Globus pallidus (tissue), 1 donor: ENCODE results near the gene OR10H4.
"Not testable (repeated sequence)": the region's sequence is repeated elsewhere in the genome, so short reads cannot be mapped to it uniquely, and the experiment has no call there.

Experiments used
- DNase-seq: peaks from one replicate; pipeline ENCODE4 v3.0.0-alpha.2; 2015; ENCODE audit warnings: low spot score

OR10H4 gene

GRCh38 chr19:15944401-15944800 lies 4.4 kb upstream of the OR10H4 start:
- no peak for DNase-seq

GRCh38 chr19:15945301-15945700 lies 3.5 kb upstream of the OR10H4 start:
- DNase-seq = no peak

- DNase-seq = no peak
These were observed 6.0 kb downstream of the OR10H4 start for GRCh38 chr19:15954820-15955219.

DNA sequence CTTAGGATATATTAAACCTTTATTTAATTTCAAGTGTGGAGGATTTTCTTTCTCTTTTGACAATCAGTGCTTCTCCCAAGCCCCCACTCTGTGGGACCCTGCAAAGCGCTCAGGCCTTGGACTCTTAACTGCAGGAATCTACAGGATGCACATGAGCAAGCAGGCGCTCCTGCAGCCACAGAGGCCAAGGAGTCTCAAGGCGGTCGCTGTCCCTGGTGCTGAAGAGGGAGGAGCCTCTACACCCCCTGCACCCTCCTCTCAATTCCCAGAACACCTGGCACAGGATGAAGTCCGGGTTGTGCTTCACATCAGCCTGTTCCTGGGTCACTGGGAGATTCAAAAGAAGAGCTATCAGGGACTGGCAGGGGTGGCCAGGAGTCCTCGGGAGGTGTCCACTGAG lies 13.5 kb downstream of the OR10H4 start:
- DNase-seq = no peak

GRCh38 chr19:15964231-15964630 lies 15.4 kb downstream of the OR10H4 start:
- no peak for DNase-seq

GRCh38 chr19:15971224-15971780 lies 22.5 kb downstream of the OR10H4 start:
- no peak for DNase-seq

GRCh38 chr19:15972043-15972442 lies 23.2 kb downstream of the OR10H4 start:
- not testable (repeated sequence) for DNase-seq

DNA sequence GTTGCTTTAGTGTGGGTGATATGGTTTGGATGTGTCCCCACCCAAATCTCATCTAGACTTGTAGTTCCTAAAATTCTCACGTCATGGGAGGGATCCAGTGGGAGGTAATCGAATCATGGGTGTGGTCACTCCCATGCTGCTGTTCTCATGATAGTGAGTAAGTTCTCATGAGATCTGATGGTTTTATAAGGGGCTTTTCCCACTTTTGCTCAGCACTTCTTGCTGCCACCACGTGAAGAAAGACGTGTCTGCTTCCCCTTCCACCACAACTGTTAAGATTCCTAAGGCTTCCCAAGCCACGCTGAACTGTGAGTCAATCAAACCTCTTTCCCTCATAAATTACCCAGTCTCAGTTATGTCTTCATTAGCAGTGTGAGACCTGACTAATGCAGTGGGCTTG lies 26.0 kb downstream of the OR10H4 start:
- DNase-seq = no peak

- no peak for DNase-seq
These were observed 28.3 kb downstream of the OR10H4 start for GRCh38 chr19:15976836-15977689.

GRCh38 chr19:15977690-15978089 lies 28.9 kb downstream of the OR10H4 start:
- no peak for DNase-seq

DNA sequence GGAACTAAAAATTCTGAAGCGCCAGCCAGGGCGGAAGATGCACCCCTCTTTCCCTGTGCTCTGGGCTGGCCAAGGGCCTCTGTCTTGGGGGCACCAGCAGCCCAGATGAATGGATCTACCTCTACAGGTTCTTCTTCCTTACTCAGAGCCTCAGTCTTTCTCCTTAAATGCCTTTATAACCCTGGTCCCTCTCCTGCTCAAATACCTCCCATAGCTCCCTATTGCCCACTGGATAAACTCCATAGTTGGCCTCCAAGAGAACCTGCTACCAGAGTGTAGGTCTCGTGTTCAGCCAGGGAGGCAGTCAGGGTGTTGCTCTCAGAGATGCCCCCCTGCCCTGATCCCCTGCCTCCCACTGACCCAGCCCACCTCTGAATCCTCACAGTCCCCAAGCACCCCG lies 30.5 kb downstream of the OR10H4 start:
- DNase-seq = no peak

DNA sequence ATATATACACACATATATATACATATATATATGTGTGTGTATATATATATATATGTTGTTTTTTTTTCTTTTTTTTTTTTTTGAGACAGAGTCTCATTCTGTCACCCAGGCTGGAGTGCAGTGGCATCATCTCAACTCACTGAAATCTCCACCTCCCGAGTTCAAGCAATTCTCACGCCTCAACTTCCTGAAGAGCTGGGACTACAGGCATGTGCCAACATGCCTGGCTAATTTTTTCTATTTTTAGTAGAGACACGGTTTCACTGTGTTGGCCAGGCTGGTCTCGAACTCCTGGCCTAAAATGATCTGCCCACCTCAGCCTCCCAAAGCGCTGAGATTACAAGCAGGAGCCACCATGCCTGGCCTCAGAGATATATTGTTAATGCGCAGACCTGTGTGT lies 37.0 kb downstream of the OR10H4 start:
- not testable (repeated sequence) for DNase-seq

- no peak for DNase-seq
These were observed 37.9 kb downstream of the OR10H4 start for GRCh38 chr19:15986701-15987100.

DNA sequence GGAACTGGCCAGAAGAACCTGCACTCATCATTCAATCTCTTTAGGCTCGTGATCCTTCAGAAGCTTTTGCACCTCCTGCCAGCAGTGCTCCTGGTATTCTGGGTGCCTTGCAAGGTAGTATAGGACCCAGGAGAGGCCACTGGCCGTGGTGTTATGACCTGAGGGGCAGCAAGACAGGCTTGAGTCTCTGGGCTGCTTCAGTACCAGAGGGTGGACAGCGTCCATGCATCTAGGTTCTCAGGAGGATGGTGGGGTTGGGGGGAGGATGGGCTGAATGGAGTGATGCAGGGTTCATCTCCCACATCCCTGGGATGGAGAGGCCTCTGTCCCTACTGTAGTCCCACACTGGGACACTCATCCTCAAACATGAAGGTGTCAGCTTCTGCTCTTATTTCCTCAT lies 41.1 kb downstream of the OR10H4 start:
- DNase-seq = no peak

- no peak for DNase-seq
These were observed 42.8 kb downstream of the OR10H4 start for GRCh38 chr19:15991602-15992001.

DNA sequence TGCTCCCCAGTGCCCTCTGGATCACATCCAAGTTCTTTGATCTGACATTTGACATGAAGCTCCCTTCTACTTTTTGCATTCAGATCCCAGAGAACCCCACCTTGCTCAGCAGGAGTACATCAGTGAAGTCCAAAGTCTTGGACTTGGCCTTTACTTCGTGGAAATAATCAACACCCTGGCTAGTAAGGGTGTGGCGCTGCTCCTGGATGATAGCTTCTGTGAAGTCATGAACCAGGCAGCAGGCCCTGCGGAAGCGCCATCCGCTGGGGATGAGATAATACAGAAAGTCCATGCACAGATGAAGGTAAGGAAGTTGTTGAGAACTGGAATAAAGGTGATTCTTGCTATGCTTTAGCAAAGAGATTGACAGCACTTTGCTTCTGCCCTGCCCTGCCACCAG lies 43.2 kb downstream of the OR10H4 start:
- DNase-seq = no peak

GRCh38 chr19:15995536-15995935 lies 46.7 kb downstream of the OR10H4 start:
- no peak for DNase-seq

DNA sequence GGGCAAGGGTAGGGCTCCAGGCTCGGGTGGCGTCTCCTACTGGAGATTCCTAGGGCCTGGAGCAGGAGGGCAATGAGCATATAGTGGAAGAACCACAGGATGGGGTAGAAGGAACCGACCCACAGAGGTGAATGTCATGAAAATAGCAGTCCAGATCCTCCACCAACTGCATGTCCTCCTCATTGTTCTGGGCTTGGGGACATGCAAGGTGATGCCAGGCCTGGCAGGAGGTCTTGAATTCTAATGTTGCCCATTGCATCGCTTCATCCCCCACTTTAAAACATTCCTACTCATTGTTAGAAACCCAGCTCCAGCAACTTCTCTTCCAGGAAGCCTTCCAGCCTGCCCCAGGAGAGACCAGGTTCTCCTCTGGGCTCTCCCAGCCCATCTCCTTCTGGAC lies 49.4 kb downstream of the OR10H4 start:
- DNase-seq = no peak
